Activated naive CD4-positive, alpha-beta T cell (primary cell): ENCODE measurements around the gene GPR156.
"Not testable (repeated sequence)": the region's sequence is repeated elsewhere in the genome, so short reads cannot be mapped to it uniquely, and the experiment has no call there.

Experiments used
- DNase-seq, 4 experiments: peaks; one replicate each; lab custom pipeline; 2025; lab: John Stamatoyannopoulos, UW

The GPR156 gene

GRCh38 chr3:120284747-120285507, at the start of gene GPR156:
Gene GPR156 (minus strand): TSS chr3:120285222. CDS start chr3:120244098, 41,124 bp downstream.
- DNase-seq: no peak

GRCh38 chr3:120332646-120333045, 47.6 kb upstream of the GPR156 start:
- DNase-seq: no peak

GRCh38 chr3:120331076-120331475, 46.1 kb upstream of the GPR156 start:
- DNase-seq: no peak

GRCh38 chr3:120326784-120327183, 41.8 kb upstream of the GPR156 start:
- no peak for DNase-seq

DNA sequence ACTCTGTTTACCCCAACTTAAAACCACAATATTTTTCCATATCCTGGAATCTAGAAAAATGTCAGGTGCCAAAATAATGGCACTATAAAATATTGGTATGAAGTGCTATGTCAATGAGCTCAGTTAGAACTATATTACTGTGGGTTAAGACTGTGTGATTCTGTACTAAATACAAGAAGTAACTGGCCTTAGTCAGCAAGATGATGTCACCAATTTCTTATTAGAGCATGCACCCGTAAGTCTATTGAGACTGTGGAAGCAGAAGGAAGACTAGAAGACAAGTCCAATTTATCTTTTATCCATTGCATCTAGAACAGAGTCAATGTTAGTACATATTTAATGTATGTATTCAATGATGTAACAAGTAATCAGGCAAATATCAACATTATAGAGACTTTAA, 39.2 kb upstream of the GPR156 start:
- no peak for DNase-seq

DNA sequence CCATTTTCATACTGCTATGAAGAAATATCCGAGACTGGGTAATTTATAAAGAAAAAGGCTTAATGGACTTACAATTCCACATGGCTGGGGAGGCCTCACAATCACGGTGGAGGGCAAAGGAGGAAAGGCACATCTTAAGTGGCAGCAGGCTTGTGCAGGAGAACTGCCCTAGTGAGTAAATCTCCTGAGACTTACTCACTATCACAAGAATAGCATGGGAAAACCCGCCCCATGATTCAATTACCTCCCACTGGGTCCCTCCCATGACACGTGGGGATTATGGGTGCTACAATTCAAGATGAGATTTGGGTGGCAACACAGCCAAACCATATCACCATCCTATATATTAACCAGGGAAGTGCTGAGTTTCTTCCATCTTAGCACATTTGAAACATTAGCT, 38.7 kb upstream of the GPR156 start:
- not testable (repeated sequence) for DNase-seq

GRCh38 chr3:120311863-120312794, 27.1 kb upstream of the GPR156 start:
- DNase-seq: no peak

DNA sequence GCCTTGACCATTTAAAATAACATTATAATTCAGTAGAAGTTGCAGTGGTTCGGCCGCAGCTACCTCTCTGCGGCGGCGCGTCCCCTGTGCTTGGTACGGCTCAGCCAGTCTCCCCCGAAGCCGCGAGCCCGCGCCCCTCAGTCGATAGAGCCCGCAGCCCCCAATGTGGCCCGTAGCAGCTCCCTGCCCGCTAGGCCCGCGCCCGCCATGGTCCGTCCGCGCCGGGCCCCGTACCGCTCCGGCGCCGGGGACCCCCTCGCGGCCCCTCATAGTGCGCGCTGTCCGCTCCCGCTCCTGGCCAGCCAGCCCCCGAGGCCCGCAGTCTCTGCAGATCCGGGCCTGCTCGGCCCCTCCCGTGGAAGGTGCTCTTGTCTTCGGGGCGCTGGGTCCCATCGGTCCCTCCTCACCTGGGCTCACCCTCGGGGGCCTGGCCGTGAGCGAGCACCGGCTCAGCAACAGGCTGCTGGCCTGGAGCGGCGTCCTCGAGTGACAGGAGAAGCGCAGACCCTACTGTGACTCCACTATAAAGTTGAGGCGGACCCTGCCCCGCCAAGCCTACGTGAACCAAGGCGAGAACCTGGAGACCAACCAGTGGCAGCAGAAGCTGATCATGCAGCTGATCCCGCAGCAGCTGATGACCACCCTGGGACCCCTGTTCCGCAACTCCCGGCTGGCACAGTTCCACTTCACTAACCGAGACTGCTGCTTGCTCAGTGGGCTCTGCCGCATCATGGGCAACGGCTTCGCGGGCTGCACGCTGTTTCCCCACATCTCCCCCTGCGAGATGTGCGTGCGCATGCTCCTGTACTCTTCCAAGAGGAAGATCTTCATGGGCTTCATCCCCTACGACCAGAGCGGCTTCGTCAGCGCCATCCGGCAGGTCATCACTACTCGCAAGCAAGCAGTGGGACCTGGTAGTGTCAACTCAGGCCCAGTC, 21.8 kb upstream of the GPR156 start:
- no peak for DNase-seq

- DNase-seq: no peak
Measured at GRCh38 chr3:120304616-120305015, 19.6 kb upstream of the GPR156 start.

GRCh38 chr3:120302361-120302760, 17.3 kb upstream of the GPR156 start:
- no peak for DNase-seq

- DNase-seq: no peak
Measured at GRCh38 chr3:120300971-120301370, 15.9 kb upstream of the GPR156 start.

DNA sequence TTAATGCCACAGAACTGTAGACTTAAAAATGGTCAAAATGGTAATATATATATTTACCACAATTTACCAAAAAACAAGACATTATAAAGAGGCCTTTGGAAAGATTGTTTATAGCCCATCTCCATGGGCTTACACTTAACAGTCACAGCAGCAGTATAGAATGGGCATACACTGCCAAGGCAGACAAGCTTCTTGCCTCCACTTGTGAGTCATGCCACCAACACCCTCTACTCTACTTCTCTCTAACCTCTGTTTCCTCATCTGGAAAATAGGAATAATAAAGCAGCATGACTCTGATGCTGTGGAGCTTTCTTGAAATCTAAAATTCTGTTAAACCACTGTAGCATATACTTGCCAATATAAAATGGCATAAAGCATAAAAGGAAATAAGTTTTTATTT, 14.4 kb upstream of the GPR156 start:
- no peak for DNase-seq

DNA sequence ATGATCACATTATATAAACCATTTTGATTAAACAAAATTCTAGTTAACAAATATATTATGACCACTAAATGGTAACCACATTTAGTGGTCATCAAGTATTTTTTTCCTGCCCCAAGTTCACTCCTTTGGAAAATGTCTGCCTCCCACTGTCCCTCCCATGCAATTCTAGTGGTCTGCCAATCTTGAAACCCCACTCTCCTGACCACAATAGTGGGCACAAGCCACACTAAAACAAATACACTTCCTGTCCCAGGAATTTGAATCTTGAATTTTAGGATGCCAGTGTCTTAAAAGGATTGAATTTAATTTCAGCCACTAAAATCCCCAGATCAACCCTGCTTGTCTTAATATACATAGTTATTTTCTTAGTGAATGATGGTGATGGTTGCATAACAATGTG, 14.0 kb upstream of the GPR156 start:
- no peak for DNase-seq

DNA sequence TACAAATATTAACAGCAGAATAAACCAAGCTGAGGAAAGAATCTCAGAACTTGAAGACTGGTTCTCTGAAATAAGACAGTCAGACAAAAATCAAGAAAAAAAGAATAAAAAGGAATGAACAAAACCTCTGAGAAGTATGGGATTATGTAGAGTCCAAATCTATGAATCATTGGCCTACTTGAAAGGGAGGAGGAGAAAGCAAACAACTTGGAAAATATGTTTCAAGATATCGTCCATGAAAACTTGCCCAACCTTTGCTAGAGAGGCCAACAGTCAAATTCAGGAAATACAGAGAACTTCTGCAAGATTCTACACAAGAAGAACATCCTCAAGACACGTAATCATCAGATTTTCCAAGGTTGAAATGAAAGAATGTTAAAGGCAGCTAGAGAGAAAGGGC, 6.5 kb upstream of the GPR156 start:
- not testable (repeated sequence) for DNase-seq

DNA sequence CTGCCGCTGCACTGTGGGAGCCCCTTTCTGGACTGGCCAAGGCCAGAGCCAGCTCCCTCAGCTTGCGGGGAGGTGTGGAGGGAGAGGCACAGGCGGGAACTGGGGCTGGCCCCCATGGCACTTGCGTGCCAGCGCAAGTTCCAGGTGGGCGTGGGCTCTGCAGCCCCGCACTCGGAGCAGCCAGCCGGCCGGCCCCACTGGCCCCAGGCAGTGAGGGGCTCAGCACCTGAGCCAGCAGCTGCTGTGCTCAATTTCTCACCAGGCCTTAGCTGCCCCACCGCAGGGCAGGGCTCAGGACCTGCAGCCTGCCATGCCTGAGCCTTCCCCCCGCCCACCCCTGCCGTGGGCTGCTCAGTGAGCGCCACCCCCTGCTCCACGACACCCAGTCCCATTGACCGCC, 4.6 kb upstream of the GPR156 start:
- no peak for DNase-seq

GRCh38 chr3:120286465-120286864, 1.4 kb upstream of the GPR156 start:
- DNase-seq: no peak

DNA sequence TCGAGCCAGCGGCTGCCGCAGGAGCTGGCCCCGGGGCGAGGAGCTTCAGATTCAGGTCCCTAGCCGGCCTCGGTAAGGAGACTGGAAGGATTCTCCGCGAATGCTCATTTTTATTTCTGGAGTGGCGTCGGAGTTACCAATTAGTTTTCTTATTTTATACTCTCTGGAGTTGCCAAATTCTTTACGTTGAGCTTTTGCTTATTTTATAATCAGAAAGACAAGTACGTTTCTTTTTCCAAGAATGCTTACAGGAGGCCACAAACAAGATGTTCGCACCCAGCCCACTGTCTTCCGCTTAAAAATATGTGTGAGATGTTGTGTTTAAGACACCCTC, 453 bp upstream of the GPR156 start:
- DNase-seq: no peak

GRCh38 chr3:120281261-120281660, 3.8 kb downstream of the GPR156 start:
- DNase-seq: no peak

GRCh38 chr3:120280566-120280965, 4.5 kb downstream of the GPR156 start:
- DNase-seq: no peak

DNA sequence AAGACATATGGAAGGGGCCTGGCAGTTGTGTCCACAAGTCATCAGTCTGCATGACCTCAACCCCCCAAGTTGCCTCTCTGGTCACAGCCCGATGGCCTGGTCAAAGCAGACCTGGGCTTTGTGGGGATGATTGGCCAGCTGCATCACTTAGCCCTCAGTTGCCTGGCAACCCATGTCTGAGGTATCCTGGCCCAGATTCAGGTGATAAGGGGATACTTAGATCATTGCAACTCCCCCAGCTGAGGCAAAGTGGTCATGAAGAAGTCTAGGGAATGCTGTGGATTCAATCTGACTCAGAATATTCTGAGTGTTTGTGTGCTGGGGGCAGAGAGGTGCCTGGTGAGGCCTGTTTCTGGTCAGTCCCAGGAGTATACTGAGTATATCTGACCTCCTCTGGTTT, 5.0 kb downstream of the GPR156 start:
- DNase-seq: no peak

DNA sequence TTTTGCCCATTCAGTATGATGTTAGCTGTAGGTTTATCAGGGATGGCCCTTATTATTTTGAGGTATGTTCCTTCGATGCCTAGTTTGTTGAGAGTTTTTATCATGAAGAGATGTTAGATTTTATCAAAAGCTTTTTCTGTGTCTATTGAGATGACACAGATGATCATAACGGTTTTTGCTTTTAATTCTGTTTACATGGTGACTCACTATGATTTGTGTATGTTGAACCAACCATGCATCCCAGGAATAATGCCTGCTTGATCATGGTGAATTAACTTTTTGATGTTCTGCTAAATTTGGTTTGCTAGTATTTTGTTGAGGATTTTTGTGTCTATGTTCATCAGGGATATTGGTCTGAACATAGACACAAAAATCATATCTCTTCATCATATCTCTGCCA, 8.3 kb downstream of the GPR156 start:
- no peak for DNase-seq

GRCh38 chr3:120275618-120276017, 9.4 kb downstream of the GPR156 start:
- no peak for DNase-seq
